ENCODE data around the gene JADE2.

GRCh38 chr5:134547999-134548658 lies 22.7 kb downstream of the JADE2 start:
- TF ChIP-seq POLR2A (IDR thresholded peaks at IDR 0.05) (no peak), CTCF (IDR thresholded peaks at IDR 0.05) (no peak)

All from heart left ventricle (tissue), 13 donors.